A549 (cell line): ENCODE measurements around the gene HRH3.

Source experiments
- CEBPB ChIP-seq, 2 experiments: fragments of >200 bp in 1 of 2; sonication (Bioruptor Twin) in 1 of 2; formaldehyde crosslinking in 1 of 2; IDR thresholded peaks; 2 replicates each; pipeline ENCODE4 v1.6.1; 2012 to 2016
- EP300 ChIP-seq, 2 experiments: fragments of >200 bp; sonication (Bioruptor Twin); formaldehyde crosslinking; IDR thresholded peaks; 2 replicates in 1 of 2; 3 replicates in 1 of 2; pipeline ENCODE4 v1.6.1; 2016 to 2017
- HDAC2 ChIP-seq: fragments of 200-600 bp; sonication (generic); IDR thresholded peaks from 2 replicates; pipeline ENCODE4 v1.6.1; 2016
- MAFK ChIP-seq: fragments of 450-650 bp; IDR thresholded peaks from 2 replicates; pipeline ENCODE4 v1.6.1; 2014; ENCODE audit not compliant: partially characterized antibody
- NPAS2 ChIP-seq: fragments of 250-450 bp; sonication (Bioruptor Pico); IDR thresholded peaks from 2 replicates; pipeline ENCODE4 v1.8.0; 2022; ENCODE audit warnings: mild to moderate bottlenecking, moderate library complexity, borderline replicate concordance
- POLR2A ChIP-seq: IDR thresholded peaks from 2 replicates; pipeline ENCODE4 v1.6.1; 2012; ENCODE audit warnings: mild to moderate bottlenecking, low read length
- RCOR1 ChIP-seq: fragments of 150-350 bp; IDR thresholded peaks from 2 replicates; pipeline ENCODE4 v1.6.1; 2014; ENCODE audit warnings: antibody characterized with exemption, low read length, low read depth
- TF ChIP-seq, protein P1 (sequence below): fragments of >200 bp; sonication (Bioruptor Twin); formaldehyde crosslinking; IDR thresholded peaks from 3 replicates; pipeline ENCODE4 v1.6.1; 2016
- TF ChIP-seq, protein P2 (sequence below): fragments of >200 bp; sonication (Bioruptor Twin); formaldehyde crosslinking; IDR thresholded peaks from 3 replicates; pipeline ENCODE4 v1.5.1; 2016
- TF ChIP-seq, protein P3 (sequence below): fragments of 250-450 bp; sonication (Bioruptor Pico); IDR thresholded peaks from 2 replicates; pipeline ENCODE4 v1.5.0; 2020; ENCODE audit warnings: low read depth, mild to moderate bottlenecking, moderate library complexity

- no peak for TF ChIP-seq HDAC2
- no peak for TF ChIP-seq CEBPB (IDR thresholded peaks at IDR 0.05)
- TF ChIP-seq, protein P1, sequence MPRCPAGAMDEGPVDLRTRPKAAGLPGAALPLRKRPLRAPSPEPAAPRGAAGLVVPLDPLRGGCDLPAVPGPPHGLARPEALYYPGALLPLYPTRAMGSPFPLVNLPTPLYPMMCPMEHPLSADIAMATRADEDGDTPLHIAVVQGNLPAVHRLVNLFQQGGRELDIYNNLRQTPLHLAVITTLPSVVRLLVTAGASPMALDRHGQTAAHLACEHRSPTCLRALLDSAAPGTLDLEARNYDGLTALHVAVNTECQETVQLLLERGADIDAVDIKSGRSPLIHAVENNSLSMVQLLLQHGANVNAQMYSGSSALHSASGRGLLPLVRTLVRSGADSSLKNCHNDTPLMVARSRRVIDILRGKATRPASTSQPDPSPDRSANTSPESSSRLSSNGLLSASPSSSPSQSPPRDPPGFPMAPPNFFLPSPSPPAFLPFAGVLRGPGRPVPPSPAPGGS: no peak
- no peak for TF ChIP-seq MAFK
- TF ChIP-seq NPAS2 (CRISPR knock-in tag): no peak
- TF ChIP-seq, protein P2, sequence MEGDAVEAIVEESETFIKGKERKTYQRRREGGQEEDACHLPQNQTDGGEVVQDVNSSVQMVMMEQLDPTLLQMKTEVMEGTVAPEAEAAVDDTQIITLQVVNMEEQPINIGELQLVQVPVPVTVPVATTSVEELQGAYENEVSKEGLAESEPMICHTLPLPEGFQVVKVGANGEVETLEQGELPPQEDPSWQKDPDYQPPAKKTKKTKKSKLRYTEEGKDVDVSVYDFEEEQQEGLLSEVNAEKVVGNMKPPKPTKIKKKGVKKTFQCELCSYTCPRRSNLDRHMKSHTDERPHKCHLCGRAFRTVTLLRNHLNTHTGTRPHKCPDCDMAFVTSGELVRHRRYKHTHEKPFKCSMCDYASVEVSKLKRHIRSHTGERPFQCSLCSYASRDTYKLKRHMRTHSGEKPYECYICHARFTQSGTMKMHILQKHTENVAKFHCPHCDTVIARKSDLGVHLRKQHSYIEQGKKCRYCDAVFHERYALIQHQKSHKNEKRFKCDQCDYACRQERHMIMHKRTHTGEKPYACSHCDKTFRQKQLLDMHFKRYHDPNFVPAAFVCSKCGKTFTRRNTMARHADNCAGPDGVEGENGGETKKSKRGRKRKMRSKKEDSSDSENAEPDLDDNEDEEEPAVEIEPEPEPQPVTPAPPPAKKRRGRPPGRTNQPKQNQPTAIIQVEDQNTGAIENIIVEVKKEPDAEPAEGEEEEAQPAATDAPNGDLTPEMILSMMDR: no peak
- TF ChIP-seq, protein P3, sequence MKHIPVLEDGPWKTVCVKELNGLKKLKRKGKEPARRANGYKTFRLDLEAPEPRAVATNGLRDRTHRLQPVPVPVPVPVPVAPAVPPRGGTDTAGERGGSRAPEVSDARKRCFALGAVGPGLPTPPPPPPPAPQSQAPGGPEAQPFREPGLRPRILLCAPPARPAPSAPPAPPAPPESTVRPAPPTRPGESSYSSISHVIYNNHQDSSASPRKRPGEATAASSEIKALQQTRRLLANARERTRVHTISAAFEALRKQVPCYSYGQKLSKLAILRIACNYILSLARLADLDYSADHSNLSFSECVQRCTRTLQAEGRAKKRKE (CRISPR knock-in tag): no peak
- TF ChIP-seq POLR2A: no peak
- TF ChIP-seq EP300 (IDR thresholded peaks at IDR 0.05): no peak
- no peak for TF ChIP-seq RCOR1
Measured at GRCh38 chr20:62217913-62218773, 1.9 kb downstream of the HRH3 start.
